ENCODE measurements around the gene PTH1R.

PTH1R gene

GRCh38 chr3:46859001-46859710 is 18.4 kb upstream of the PTH1R start:
- H3K9me3 ChIP-seq (ENCODE audit: control insufficient read depth, low read length): no peaks in the 10 kb centered on the region
- no peaks in the 10 kb centered on the region for H3K79me1 ChIP-seq (replicated peaks; ENCODE audit: low read length, poor library complexity, severe bottlenecking)
- H2AK5ac ChIP-seq (ENCODE audit: low read length, severe bottlenecking): no peak overlapping the region
- H3K9ac ChIP-seq (ENCODE audit: low read length): no peak overlapping the region
- no peak overlapping the region for H2BK5ac ChIP-seq (ENCODE audit: low read depth, low read length, poor library complexity, severe bottlenecking)
- H3K4me1 ChIP-seq (ENCODE audit: control insufficient read depth, insufficient read depth, low read depth, low read length): no peaks in the 10 kb centered on the region
- no peak overlapping the region for H2BK120ac ChIP-seq (ENCODE audit: low read depth, low read length)
- WGBS: 50% methylated on average over 9 of the region's 11 CpGs
- H2BK15ac ChIP-seq (ENCODE audit: low read depth, poor library complexity, severe bottlenecking): no peak overlapping the region
- H2AFZ ChIP-seq (ENCODE audit: low read depth, low read length): no peak overlapping the region
- no peak overlapping the region for H3K14ac ChIP-seq (ENCODE audit: low read length in 2 of 2)
- H3K4me3 ChIP-seq (ENCODE audit: insufficient read depth in 1 of 2, low read depth in 1 of 2, low read length in 2 of 2): no peak overlapping the region
- no peak overlapping the region for H2BK12ac ChIP-seq (ENCODE audit: low read length in 2 of 2)
- H3K27ac ChIP-seq (ENCODE audit: low read length, poor library complexity, severe bottlenecking): no peak overlapping the region
- H3K23ac ChIP-seq (ENCODE audit: low read length in 2 of 2): no peak overlapping the region
- no peak overlapping the region for H3K18ac ChIP-seq (ENCODE audit: low read depth in 1 of 2, low read length in 2 of 2)
- no peak overlapping the region for H4K91ac ChIP-seq (ENCODE audit: low read length)
- no peak overlapping the region for H3K4me2 ChIP-seq (ENCODE audit: low read length, poor library complexity, severe bottlenecking)
- H3K36me3 ChIP-seq (ENCODE audit: control insufficient read depth in 1 of 2, insufficient read depth in 2 of 2, low read depth in 1 of 2, low read length in 2 of 2): no peaks in the 10 kb centered on the region
- no peak overlapping the region for H3K4ac ChIP-seq (ENCODE audit: low read depth in 1 of 2, low read length in 2 of 2)
- H4K8ac ChIP-seq (ENCODE audit: low read length): no peak overlapping the region
- peaks cover 41 to 50% of the 10 kb centered on the region in 2 experiments for H3K27me3 ChIP-seq (ENCODE audit: control insufficient read depth in 1 of 2, insufficient read depth in 1 of 2, low read length in 2 of 2)
- DNase-seq: no peak

GRCh38 chr3:46860017-46860809 is 17.3 kb upstream of the PTH1R start:
- no peak for DNase-seq
- H3K9me3 ChIP-seq (ENCODE audit: control insufficient read depth, low read length): no peaks in the 10 kb centered on the region
- H4K91ac ChIP-seq (ENCODE audit: low read length): no peak overlapping the region
- no peak overlapping the region for H2BK15ac ChIP-seq (ENCODE audit: low read depth, poor library complexity, severe bottlenecking)
- no peak overlapping the region for H3K9ac ChIP-seq (ENCODE audit: low read length)
- H3K4me3 ChIP-seq (ENCODE audit: insufficient read depth in 1 of 2, low read depth in 1 of 2, low read length in 2 of 2): no peak overlapping the region
- H3K23ac ChIP-seq (ENCODE audit: low read length in 2 of 2): no peak overlapping the region
- H2BK5ac ChIP-seq (ENCODE audit: low read depth, low read length, poor library complexity, severe bottlenecking): no peak overlapping the region
- no peak overlapping the region for H4K8ac ChIP-seq (ENCODE audit: low read length)
- no peak overlapping the region for H3K14ac ChIP-seq (ENCODE audit: low read length in 2 of 2)
- 91% methylated on average over 19 of the region's 19 CpGs for WGBS
- H3K36me3 ChIP-seq (ENCODE audit: control insufficient read depth in 1 of 2, insufficient read depth in 2 of 2, low read depth in 1 of 2, low read length in 2 of 2): no peaks in the 10 kb centered on the region
- no peaks in the 10 kb centered on the region for H3K4me1 ChIP-seq (ENCODE audit: control insufficient read depth, insufficient read depth, low read depth, low read length)
- no peak overlapping the region for H2BK120ac ChIP-seq (ENCODE audit: low read depth, low read length)
- H3K4me2 ChIP-seq (ENCODE audit: low read length, poor library complexity, severe bottlenecking): no peak overlapping the region
- no peak overlapping the region for H3K27ac ChIP-seq (ENCODE audit: low read length, poor library complexity, severe bottlenecking)
- H2AFZ ChIP-seq (ENCODE audit: low read depth, low read length): no peak overlapping the region
- no peak overlapping the region for H3K4ac ChIP-seq (ENCODE audit: low read depth in 1 of 2, low read length in 2 of 2)
- H2AK5ac ChIP-seq (ENCODE audit: low read length, severe bottlenecking): no peak overlapping the region
- no peak overlapping the region for H3K18ac ChIP-seq (ENCODE audit: low read depth in 1 of 2, low read length in 2 of 2)
- no peaks in the 10 kb centered on the region for H3K79me1 ChIP-seq (replicated peaks; ENCODE audit: low read length, poor library complexity, severe bottlenecking)
- H3K27me3 ChIP-seq (ENCODE audit: control insufficient read depth in 1 of 2, insufficient read depth in 1 of 2, low read length in 2 of 2): peaks cover 45 to 59% of the 10 kb centered on the region in 2 experiments
- H2BK12ac ChIP-seq (ENCODE audit: low read length in 2 of 2): no peak overlapping the region

DNA sequence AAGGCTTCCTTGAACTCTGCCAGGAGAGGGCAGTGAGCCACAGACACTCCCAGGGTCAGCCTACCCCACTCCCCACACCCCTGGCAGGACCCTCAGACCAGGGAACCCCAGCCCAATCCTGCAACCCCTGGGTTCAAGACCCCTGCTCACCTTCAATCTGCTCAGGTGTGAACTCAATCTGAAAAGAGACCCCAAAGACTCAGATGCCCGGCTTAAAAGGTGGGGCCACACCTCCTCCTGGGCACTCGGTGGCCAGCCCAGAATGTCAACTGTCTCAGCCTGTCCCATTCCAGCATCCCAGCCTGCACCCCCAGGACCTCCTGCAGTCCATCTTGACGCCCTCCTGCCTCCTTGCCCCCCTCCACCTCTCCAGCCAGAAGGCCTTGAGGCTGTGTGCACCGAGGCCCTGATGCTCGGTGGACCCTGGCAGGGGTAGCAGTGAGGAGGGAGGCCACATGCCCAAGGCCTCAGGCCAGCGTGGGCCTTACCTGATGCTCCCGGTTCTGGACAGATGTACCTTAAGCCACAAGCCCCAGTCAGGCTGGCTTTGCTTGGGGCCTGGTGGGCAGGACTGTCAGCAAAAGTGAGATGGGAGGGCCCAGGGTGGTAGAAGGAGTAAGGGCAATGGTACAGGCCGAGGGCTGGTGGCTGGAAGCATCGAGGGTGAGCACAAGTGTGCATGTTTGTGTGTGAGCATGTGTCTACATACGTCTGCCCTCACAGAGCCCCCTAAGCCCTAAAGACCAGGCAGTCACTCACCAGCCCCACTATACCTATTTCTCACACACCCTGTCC is 16.5 kb upstream of the PTH1R start:
- no peak overlapping the region for H4K91ac ChIP-seq (ENCODE audit: low read length)
- no peak overlapping the region for H3K4me2 ChIP-seq (ENCODE audit: low read length, poor library complexity, severe bottlenecking)
- no peak overlapping the region for H2BK15ac ChIP-seq (ENCODE audit: low read depth, poor library complexity, severe bottlenecking)
- no peak overlapping the region for H2BK120ac ChIP-seq (ENCODE audit: low read depth, low read length)
- H3K9ac ChIP-seq (ENCODE audit: low read length): no peak overlapping the region
- no peak overlapping the region for H2AFZ ChIP-seq (ENCODE audit: low read depth, low read length)
- no peak overlapping the region for H4K8ac ChIP-seq (ENCODE audit: low read length)
- H3K27me3 ChIP-seq (ENCODE audit: control insufficient read depth in 1 of 2, insufficient read depth in 1 of 2, low read length in 2 of 2): peaks cover 45 to 59% of the 10 kb centered on the region in 2 experiments
- H3K18ac ChIP-seq (ENCODE audit: low read depth in 1 of 2, low read length in 2 of 2): no peak overlapping the region
- no peak overlapping the region for H3K4ac ChIP-seq (ENCODE audit: low read depth in 1 of 2, low read length in 2 of 2)
- no peak overlapping the region for H2AK5ac ChIP-seq (ENCODE audit: low read length, severe bottlenecking)
- no peaks in the 10 kb centered on the region for H3K9me3 ChIP-seq (ENCODE audit: control insufficient read depth, low read length)
- no peaks in the 10 kb centered on the region for H3K4me1 ChIP-seq (ENCODE audit: control insufficient read depth, insufficient read depth, low read depth, low read length)
- 87% methylated on average over 6 of the region's 10 CpGs for WGBS
- H2BK12ac ChIP-seq (ENCODE audit: low read length in 2 of 2): no peak overlapping the region
- no peak overlapping the region for H3K27ac ChIP-seq (ENCODE audit: low read length, poor library complexity, severe bottlenecking)
- no peak for DNase-seq
- no peak overlapping the region for H2BK5ac ChIP-seq (ENCODE audit: low read depth, low read length, poor library complexity, severe bottlenecking)
- H3K4me3 ChIP-seq (ENCODE audit: insufficient read depth in 1 of 2, low read depth in 1 of 2, low read length in 2 of 2): no peak overlapping the region
- no peak overlapping the region for H3K23ac ChIP-seq (ENCODE audit: low read length in 2 of 2)
- no peaks in the 10 kb centered on the region for H3K36me3 ChIP-seq (ENCODE audit: control insufficient read depth in 1 of 2, insufficient read depth in 2 of 2, low read depth in 1 of 2, low read length in 2 of 2)
- no peak overlapping the region for H3K14ac ChIP-seq (ENCODE audit: low read length in 2 of 2)
- no peaks in the 10 kb centered on the region for H3K79me1 ChIP-seq (replicated peaks; ENCODE audit: low read length, poor library complexity, severe bottlenecking)

Measured in mesenchymal stem cell (in vitro differentiated cells and primary cell).